A549 (cell line): ENCODE data around the gene TBC1D23. TPM values are rescaled to one million over a fixed set of nuclear protein-coding genes. Genes with fewer than 3 reads are reported as not detected.

Experiments used
- ATAC-seq, 2 experiments: fragments of 200-7000 bp in 1 of 2; fragments of >200 bp in 1 of 2; cut with Nextera tagmentation in 1 of 2; cut with Tn5 transposase in 1 of 2; 3 replicates each; pipeline versions ENCODE4 v1.8.0 to v1.9.1; 2018 to 2020; ENCODE audit warnings: mild to moderate bottlenecking in 1 of 2, moderate library complexity in 1 of 2
- CTCF ChIA-PET: fragments of 300-600 bp; sonication (Branson Sonifier 250); formaldehyde crosslinking; extraction: SDS; loops from one replicate; lab custom pipeline; 2021; ENCODE audit warnings: antibody characterized with exemption, inconsistent platforms; lab: Yijun Ruan, JAX
- POLR2A ChIA-PET: fragments of 350-600 bp; formaldehyde crosslinking; extraction: SDS; loops from one replicate; lab custom pipeline; 2021; ENCODE audit warnings: antibody characterized with exemption, inconsistent platforms; lab: Yijun Ruan, JAX
- DNase-seq, 2 experiments: peaks; one replicate each; pipeline versions ENCODE4 v3.0.0 to v3.0.0-alpha.2; 2011 to 2016; ENCODE audit warnings: low read depth in 1 of 2, low spot score in 1 of 2
- FAIRE-seq: peaks from 2 replicates; lab custom pipeline; 2011; peaks lifted over from hg19 to GRCh38; lab: Jason Lieb, UNC
- H3K27ac ChIP-seq, 2 experiments: fragments of >200 bp; sonication (Bioruptor Twin); formaldehyde crosslinking; 3 replicates each; pipeline ENCODE4 v1.5.1; 2016 to 2017
- H3K4me1 ChIP-seq: fragments of >200 bp; sonication (Bioruptor Twin); formaldehyde crosslinking; 3 replicates; pipeline ENCODE4 v1.6.1; 2016
- H3K4me2 ChIP-seq: fragments of >200 bp; sonication (Bioruptor Twin); formaldehyde crosslinking; 3 replicates; pipeline ENCODE4 v1.6.1; 2016
- H3K4me3 ChIP-seq: fragments of >200 bp; sonication (Bioruptor Twin); formaldehyde crosslinking; 3 replicates; pipeline ENCODE4 v1.5.1; 2016
- H3K9me3 ChIP-seq: fragments of >200 bp; sonication (Bioruptor Twin); formaldehyde crosslinking; 3 replicates; pipeline ENCODE4 v1.6.1; 2016
- BCL3 ChIP-seq: fragments of >200 bp; sonication (Bioruptor Twin); formaldehyde crosslinking; IDR thresholded peaks from 3 replicates; pipeline ENCODE4 v1.6.1; 2016
- CEBPB ChIP-seq, 2 experiments: fragments of >200 bp in 1 of 2; sonication (Bioruptor Twin) in 1 of 2; formaldehyde crosslinking in 1 of 2; IDR thresholded peaks; 2 replicates each; pipeline ENCODE4 v1.6.1; 2012 to 2016
- E2F6 ChIP-seq: IDR thresholded peaks from 2 replicates; pipeline ENCODE4 v1.6.1; 2012; ENCODE audit warnings: low read depth, borderline replicate concordance
- ELK1 ChIP-seq: fragments of 150-350 bp; IDR thresholded peaks from 2 replicates; pipeline ENCODE4 v1.6.1; 2014; ENCODE audit warnings: low read depth, mild to moderate bottlenecking, low read length
- FOSL2 ChIP-seq, 2 experiments: fragments of 450-650 bp in 1 of 2; fragments of >200 bp in 1 of 2; sonication (Bioruptor Twin) in 1 of 2; formaldehyde crosslinking; IDR thresholded peaks; 2 replicates each; pipeline versions ENCODE4 v1.5.0 to v1.6.1; 2016 to 2020; ENCODE audit warnings: mild to moderate bottlenecking in 1 of 2, moderate library complexity in 1 of 2
- FOXS1 ChIP-seq: fragments of 250-450 bp; sonication (Bioruptor Pico); IDR thresholded peaks from 2 replicates; pipeline ENCODE4 v1.5.0; 2020; ENCODE audit warnings: mild to moderate bottlenecking, moderate library complexity
- HMGXB4 ChIP-seq: fragments of 250-450 bp; sonication (Bioruptor Pico); IDR thresholded peaks from 2 replicates; pipeline ENCODE4 v1.5.0; 2021; ENCODE audit warnings: mild to moderate bottlenecking, moderate library complexity, borderline replicate concordance
- HOXB13 ChIP-seq: fragments of 250-450 bp; sonication (Bioruptor Pico); IDR thresholded peaks from 2 replicates; pipeline ENCODE4 v1.5.0; 2020; ENCODE audit warnings: low read depth, mild to moderate bottlenecking, moderate library complexity
- JUN ChIP-seq, 2 experiments: fragments of >200 bp; sonication (Bioruptor Twin); formaldehyde crosslinking; IDR thresholded peaks; 2 replicates in 1 of 2; 3 replicates in 1 of 2; pipeline ENCODE4 v1.6.1; 2016 to 2017
- KDM5A ChIP-seq: fragments of 200-600 bp; sonication (generic); IDR thresholded peaks from 2 replicates; pipeline ENCODE4 v1.6.1; 2016; ENCODE audit warnings: antibody characterized with exemption, mild to moderate bottlenecking
- MAX ChIP-seq: IDR thresholded peaks from 2 replicates; pipeline ENCODE4 v1.6.1; 2012
- MAZ ChIP-seq: fragments of 150-350 bp; IDR thresholded peaks from 2 replicates; pipeline ENCODE4 v1.6.1; 2014; ENCODE audit warnings: antibody characterized with exemption, low read depth, low read length, borderline replicate concordance
- NFE2L2 ChIP-seq: fragments of 150-350 bp; conservative IDR thresholded peaks from 2 replicates; pipeline ENCODE4 v1.6.1; 2014; ENCODE audit warnings: low read length
- PBX3 ChIP-seq: IDR thresholded peaks from 2 replicates; pipeline ENCODE4 v1.6.1; 2012
- POLR2A ChIP-seq: IDR thresholded peaks from 2 replicates; pipeline ENCODE4 v1.6.1; 2012; ENCODE audit warnings: mild to moderate bottlenecking, low read length
- RCOR1 ChIP-seq: fragments of 150-350 bp; IDR thresholded peaks from 2 replicates; pipeline ENCODE4 v1.6.1; 2014; ENCODE audit warnings: antibody characterized with exemption, low read length, low read depth
- REST ChIP-seq: fragments of 200-600 bp; sonication (generic); IDR thresholded peaks from 2 replicates; pipeline ENCODE4 v1.6.1; 2016; ENCODE audit warnings: antibody characterized with exemption, mild to moderate bottlenecking, moderate library complexity
- TFCP2L1 ChIP-seq: fragments of 250-450 bp; sonication (Bioruptor Pico); IDR thresholded peaks from 2 replicates; pipeline ENCODE4 v1.5.0; 2021; ENCODE audit warnings: mild to moderate bottlenecking
- TP53 ChIP-seq: fragments of 250-450 bp; sonication (Bioruptor Pico); IDR thresholded peaks from 2 replicates; pipeline ENCODE4 v1.5.0; 2021; ENCODE audit warnings: mild to moderate bottlenecking, moderate library complexity
- ZC3H11A ChIP-seq: fragments of 450-650 bp; IDR thresholded peaks from 2 replicates; pipeline ENCODE4 v1.6.1; 2014; ENCODE audit warnings: antibody characterized with exemption, mild to moderate bottlenecking
- ZFP36 ChIP-seq: fragments of 450-650 bp; IDR thresholded peaks from 2 replicates; pipeline ENCODE4 v1.6.1; 2014; ENCODE audit warnings: borderline replicate concordance; ENCODE audit not compliant: partially characterized antibody
- WGBS: methylation state at CpG from one replicate; pipeline ENCODE4 v1.1.6; 2017; ENCODE audit errors: missing lambda C conversion rate; 5-methylcytosine and 5-hydroxymethylcytosine counted together
- polyA plus RNA-seq, 4 experiments: library from polyadenylated mRNA; depleted of rRNA in 3 of 4; stranded (reverse); fragments of >200 nt; fragmentation: RNase III in 1 of 4; extraction: RNeasy Plus Mini Kit Qiagen cat#74134 plus additional on column Dnase treatment in 1 of 4; gene quantifications; 2 replicates in 3 of 4; 3 replicates in 1 of 4; pipeline ENCODE4 v1.2.3, GENCODE V29; 2011 to 2017

Gene TBC1D23
- polyA plus RNA-seq, 2 of the 4 experiments (the other 2 are of a cell fraction), result 14.5 to 29.4 TPM

GRCh38 chr3:100334488-100335351 is 73.9 kb downstream of the TBC1D23 start, which contains the start of gene NIT2:
Gene NIT2, plus strand, starts transcription at chr3:100334757. Its CDS starts 35 bp downstream, at chr3:100334792.
- ATAC-seq, result peak; percentile 97 to 98
- H3K4me3 ChIP-seq, result peak within 1 kb of the TSS; percentile 93
- H3K27ac ChIP-seq, result peak within 1 kb of the TSS; percentile 94 to 96
- H3K4me1 ChIP-seq, result peaks cover 12% of the 10 kb centered on the region
- peak; percentile 90 for TF ChIP-seq BCL3
- peak; percentile 68 to 86; a peak in 4 of 5 replicates for TF ChIP-seq JUN (IDR thresholded peaks at IDR 0.05)
- no peak for TF ChIP-seq ZFP36
- TF ChIP-seq ELK1, result no peak
- TF ChIP-seq FOSL2 (IDR thresholded peaks at IDR 0.05), result no peak
- 0 out of 2 replicates have a peak, but pooled peaks have one; percentile 2 for TF ChIP-seq FOSL2 (CRISPR knock-in tag; IDR thresholded peaks at IDR 0.05)
- TF ChIP-seq ZC3H11A, result no peak
- TF ChIP-seq CEBPB (IDR thresholded peaks at IDR 0.05), result peak in 1 of 2 experiments; percentile 24; a peak in 1 of 4 replicates
- no peak for TF ChIP-seq RCOR1
- TF ChIP-seq MAX, result peak; percentile 71
- TF ChIP-seq TP53 (CRISPR knock-in tag), result no peak
- TF ChIP-seq HMGXB4, result no peak
- no peak for TF ChIP-seq PBX3
- no peak for TF ChIP-seq KDM5A
- TF ChIP-seq POLR2A, result peak; percentile 91
- no peak for TF ChIP-seq REST
- no peak for TF ChIP-seq FOXS1 (CRISPR knock-in tag)
- no peak for TF ChIP-seq MAZ
- TF ChIP-seq HOXB13 (CRISPR knock-in tag), result 0 out of 2 replicates have a peak, but pooled peaks have one; percentile 22
- TF ChIP-seq E2F6, result no peak
- TF ChIP-seq TFCP2L1 (CRISPR knock-in tag), result no peak
- no peak for TF ChIP-seq NFE2L2
- FAIRE-seq, result no peak
- peak; percentile 86 for DNase-seq
- H3K4me2 ChIP-seq, result peak within 1 kb of the TSS; percentile 72
- ChIA-PET CTCF (interaction anchor here (0.7 to 5.9 kb wide), 6 partner anchors 18 to 491 kb away, joined by 3 to 34 read pairs (median 3); no protein-coding TSS in a partner anchor), POLR2A (interaction anchor here (0.8 to 3.0 kb wide), 5 partner anchors 9 to 376 kb away, joined by 3 to 20 read pairs (median 3); partner anchors contain the start of genes LNP1 and TOMM70)
- 3% methylated on average over 19 of the region's 77 CpGs for WGBS
- no peaks in the 10 kb centered on the region for H3K9me3 ChIP-seq
